H1 (cell line): ENCODE data around the gene ARHGAP1. TPM values are rescaled to one million over a fixed set of nuclear protein-coding genes. Genes with fewer than 3 reads are reported as not detected.

ENCODE experiments used
- RNF2 ChIP-seq: fragments of 200-900, 300-1000 bp; sonication (generic); IDR thresholded peaks from 2 replicates; pipeline ENCODE4 v1.7.1; 2016; ENCODE audit warnings: borderline replicate concordance, low read depth, mild to moderate bottlenecking, antibody characterized with exemption, low read length; ENCODE audit not compliant: poor library complexity, severe bottlenecking; ENCODE audit errors: missing control alignments
- TEAD4 ChIP-seq: IDR thresholded peaks from 2 replicates; pipeline ENCODE4 v1.6.1; 2012; ENCODE audit warnings: low read depth, low read length, inconsistent platforms, mixed read lengths
- polyA plus RNA-seq, 7 experiments: library from polyadenylated mRNA; depleted of rRNA in 3 of 7; stranded (reverse) in 5 of 7; unstranded in 2 of 7; fragments of >200 nt in 5 of 7; fragments of 200-250 nt in 2 of 7; gene quantifications; 1 replicate in 5 of 7; 2 replicates in 1 of 7; 4 replicates in 1 of 7; pipeline versions ENCODE4 v1.2.1 to v1.2.3, GENCODE V29; 2011 to 2013; ENCODE audit warnings: missing spikeins in 2 of 7, mixed read lengths in 2 of 7
- total RNA-seq: library from RNA; stranded (reverse); fragmentation: NEBNext Ultra II Directional; extraction: Animal tissue kit (Norgen Biotek cat#: 25700); gene quantifications from 2 replicates; pipeline ENCODE4 v1.2.1, GENCODE V29; 2021

Gene ARHGAP1
- total and polyA plus RNA-seq, 2 of the 8 experiments (the other 6 are each of a cell fraction or from before 2014, with no cell fraction given): 28.6 to 58.8 TPM

DNA sequence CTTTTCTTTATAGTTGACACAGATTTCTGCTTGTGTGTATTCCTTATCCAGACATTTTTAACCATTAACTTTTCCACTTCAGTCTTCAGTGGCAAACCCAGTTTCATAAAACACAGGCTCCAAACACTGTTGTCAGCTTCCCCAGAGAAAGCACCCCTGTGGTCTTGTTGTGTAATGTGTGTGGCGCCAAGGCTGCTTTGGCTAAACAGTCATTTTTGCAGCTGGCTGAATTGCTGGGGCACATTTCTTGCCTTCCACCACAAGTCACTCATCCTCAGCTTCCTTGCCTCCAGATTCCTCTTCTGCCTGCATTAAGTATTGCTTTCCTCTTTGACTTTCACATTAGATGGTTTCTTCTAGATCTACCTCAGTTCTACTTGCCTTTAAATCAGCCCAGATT is 40.5 kb downstream of the ARHGAP1 start (continued):
- TF ChIP-seq RNF2 (no peak), TEAD4 (no peak)
